Keratinocyte (primary cell): ENCODE measurements around the gene MAML2. TPM values are rescaled to one million over a fixed set of nuclear protein-coding genes. Genes with fewer than 3 reads are reported as not detected.

ENCODE experiments used
- DNase-seq: peaks from one replicate; pipeline ENCODE4 v3.0.0-alpha.2; 2011; ENCODE audit warnings: low read depth, missing footprints, low spot score
- FAIRE-seq: peaks from 2 replicates; lab custom pipeline; 2011; peaks lifted over from hg19 to GRCh38; lab: Jason Lieb, UNC
- H2AFZ ChIP-seq: 2 replicates; pipeline ENCODE4 v1.6.0; 2012; ENCODE audit warnings: low read length, control low read depth, inconsistent platforms; ENCODE audit not compliant: control insufficient read depth
- H3K27ac ChIP-seq: 2 replicates; pipeline ENCODE4 v1.5.1; 2011; ENCODE audit warnings: low read length; ENCODE audit not compliant: control insufficient read depth, insufficient read depth
- H3K27me3 ChIP-seq: 3 replicates; pipeline ENCODE4 v1.6.0; 2011; ENCODE audit warnings: low read length; ENCODE audit not compliant: control insufficient read depth, insufficient read depth; ENCODE audit errors: extremely low read depth
- H3K36me3 ChIP-seq, 2 experiments: 2 replicates in 1 of 2; 3 replicates in 1 of 2; pipeline ENCODE4 v1.5.1; 2011; ENCODE audit warnings: low read length in 2 of 2, mild to moderate bottlenecking in 1 of 2; ENCODE audit not compliant: control insufficient read depth in 2 of 2, insufficient read depth in 2 of 2; ENCODE audit errors: extremely low read depth in 1 of 2
- H3K4me1 ChIP-seq: 3 replicates; pipeline ENCODE4 v1.5.1; 2011; ENCODE audit warnings: low read length; ENCODE audit not compliant: control insufficient read depth, insufficient read depth; ENCODE audit errors: extremely low read depth
- H3K4me2 ChIP-seq: 3 replicates; pipeline ENCODE4 v1.6.0; 2011; ENCODE audit warnings: low read depth, low read length; ENCODE audit not compliant: control insufficient read depth, insufficient read depth; ENCODE audit errors: extremely low read depth
- H3K4me3 ChIP-seq, 3 experiments: fragments of 200-600 bp in 1 of 3; sonication (generic) in 1 of 3; 2 replicates in 2 of 3; 3 replicates in 1 of 3; pipeline ENCODE4 v1.5.1; 2011 to 2016; ENCODE audit warnings: low read length in 3 of 3, mild to moderate bottlenecking in 3 of 3, control low read depth in 2 of 3, inconsistent platforms in 1 of 3, low read depth in 1 of 3, mixed read lengths in 1 of 3, mixed run types in 1 of 3, moderate library complexity in 1 of 3; ENCODE audit not compliant: control insufficient read depth in 2 of 3, insufficient read depth in 2 of 3; ENCODE audit errors: extremely low read depth in 1 of 3
- H3K79me2 ChIP-seq: 2 replicates; pipeline ENCODE4 v1.6.0; 2012; ENCODE audit warnings: low read length; ENCODE audit not compliant: control insufficient read depth, insufficient read depth
- H3K9ac ChIP-seq: 3 replicates; pipeline ENCODE4 v1.6.0; 2011; ENCODE audit warnings: low read length; ENCODE audit not compliant: control insufficient read depth, insufficient read depth; ENCODE audit errors: extremely low read depth
- H3K9me1 ChIP-seq: 3 replicates; pipeline ENCODE4 v1.6.0; 2011; ENCODE audit warnings: low read length; ENCODE audit not compliant: control insufficient read depth, insufficient read depth; ENCODE audit errors: extremely low read depth
- H3K9me3 ChIP-seq: 2 replicates; pipeline ENCODE4 v1.5.1; 2012; ENCODE audit warnings: low read depth, low read length; ENCODE audit not compliant: control insufficient read depth
- H4K20me1 ChIP-seq: 3 replicates; pipeline ENCODE4 v1.6.0; 2011; ENCODE audit warnings: low read length; ENCODE audit not compliant: control insufficient read depth, insufficient read depth; ENCODE audit errors: extremely low read depth
- EZH2 ChIP-seq: IDR thresholded peaks from one replicate; pipeline ENCODE4 v1.6.1; 2012; ENCODE audit warnings: inconsistent platforms, mild to moderate bottlenecking, low read length, moderate library complexity
- dilution Hi-C: fragments of 300-500 bp; cut with MboI; formaldehyde crosslinking; loops from one replicate; pipeline ENCODE4 v1.7.0; 2020; ENCODE audit warnings: low sequenced_read_pairs; ENCODE audit not compliant: extremely low pct_ligation_motif_present
- polyA plus RNA-seq, 5 experiments: library from polyadenylated mRNA; depleted of rRNA in 3 of 5; stranded (reverse) in 3 of 5; stranded (forward) in 1 of 5; unstranded in 1 of 5; fragments of >200 nt; gene quantifications; 1 replicate in 1 of 5; 2 replicates in 3 of 5; 3 replicates in 1 of 5; pipeline versions ENCODE4 v1.2.1 to v1.2.3, GENCODE V29; 2011 to 2012; ENCODE audit warnings: missing spikeins in 2 of 5, low read depth in 1 of 5, low replicate concordance in 1 of 5
- TF ChIP-seq, protein P1 (sequence below), 3 experiments: IDR thresholded peaks in 1 of 3; conservative IDR thresholded peaks in 1 of 3; optimal IDR thresholded peaks in 1 of 3; 2 replicates in 2 of 3; 3 replicates in 1 of 3; pipeline versions ENCODE3 to v1.5.1; 2011; ENCODE audit warnings: low read length in 3 of 3, mild to moderate bottlenecking in 3 of 3, moderate library complexity in 2 of 3, control low read depth in 1 of 3, inconsistent platforms in 1 of 3; ENCODE audit not compliant: insufficient read depth in 2 of 3; ENCODE audit errors: extremely low read depth in 1 of 3

The MAML2 gene
- polyA plus RNA-seq, 1 donor (not counting 4 experiments of a cell fraction or from before 2014, with no cell fraction given): 4.2 TPM

GRCh38 chr11:96299155-96299888 lies 43.7 kb downstream of the MAML2 start:
- Histone ChIP-seq H3K79me2 (peaks cover 17% of the 10 kb centered on the region), H3K4me3 (no peak overlapping the region), H4K20me1 (no peaks in the 10 kb centered on the region), H3K9me1 (no peaks in the 10 kb centered on the region), H3K4me2 (no peak overlapping the region), H3K27me3 (no peaks in the 10 kb centered on the region), H3K27ac (no peak overlapping the region), H3K4me1 (peaks cover 32% of the 10 kb centered on the region), H3K9me3 (no peaks in the 10 kb centered on the region), H3K36me3 (no peaks in the 10 kb centered on the region), H2AFZ (peak overlapping the region; percentile 45), H3K9ac (no peak overlapping the region)
- dilution Hi-C loops: no loop called here
- peak; percentile 51 for FAIRE-seq
- no peak for TF ChIP-seq EZH2
- TF ChIP-seq, protein P1, sequence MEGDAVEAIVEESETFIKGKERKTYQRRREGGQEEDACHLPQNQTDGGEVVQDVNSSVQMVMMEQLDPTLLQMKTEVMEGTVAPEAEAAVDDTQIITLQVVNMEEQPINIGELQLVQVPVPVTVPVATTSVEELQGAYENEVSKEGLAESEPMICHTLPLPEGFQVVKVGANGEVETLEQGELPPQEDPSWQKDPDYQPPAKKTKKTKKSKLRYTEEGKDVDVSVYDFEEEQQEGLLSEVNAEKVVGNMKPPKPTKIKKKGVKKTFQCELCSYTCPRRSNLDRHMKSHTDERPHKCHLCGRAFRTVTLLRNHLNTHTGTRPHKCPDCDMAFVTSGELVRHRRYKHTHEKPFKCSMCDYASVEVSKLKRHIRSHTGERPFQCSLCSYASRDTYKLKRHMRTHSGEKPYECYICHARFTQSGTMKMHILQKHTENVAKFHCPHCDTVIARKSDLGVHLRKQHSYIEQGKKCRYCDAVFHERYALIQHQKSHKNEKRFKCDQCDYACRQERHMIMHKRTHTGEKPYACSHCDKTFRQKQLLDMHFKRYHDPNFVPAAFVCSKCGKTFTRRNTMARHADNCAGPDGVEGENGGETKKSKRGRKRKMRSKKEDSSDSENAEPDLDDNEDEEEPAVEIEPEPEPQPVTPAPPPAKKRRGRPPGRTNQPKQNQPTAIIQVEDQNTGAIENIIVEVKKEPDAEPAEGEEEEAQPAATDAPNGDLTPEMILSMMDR (optimal IDR thresholded peaks at IDR 0.05 in 1 of 3, IDR thresholded peaks at IDR 0.05 in 1 of 3, conservative IDR thresholded peaks at IDR 0.05 in 1 of 3; ENCODE audit: extremely low read depth in 1 of 3, insufficient read depth in 2 of 3, low read length in 3 of 3): no peak
- no peak for DNase-seq

GRCh38 chr11:96295369-96295768 lies 47.6 kb downstream of the MAML2 start:
- dilution Hi-C loops: no loop called here
- H3K4me2 ChIP-seq: no peak overlapping the region
- no peaks in the 10 kb centered on the region for H3K27me3 ChIP-seq
- H3K27ac ChIP-seq: no peak overlapping the region
- FAIRE-seq (no peak), DNase-seq (no peak)
- TF ChIP-seq, protein P1 (optimal IDR thresholded peaks at IDR 0.05 in 1 of 3, IDR thresholded peaks at IDR 0.05 in 1 of 3, conservative IDR thresholded peaks at IDR 0.05 in 1 of 3; ENCODE audit: extremely low read depth in 1 of 3, insufficient read depth in 2 of 3, low read length in 3 of 3): no peak
- no peak for TF ChIP-seq EZH2
- no peak overlapping the region for H3K4me3 ChIP-seq
- peaks cover 11% of the 10 kb centered on the region for H3K4me1 ChIP-seq
- H3K36me3 ChIP-seq: no peaks in the 10 kb centered on the region
- H3K9me3 ChIP-seq: no peaks in the 10 kb centered on the region
- no peaks in the 10 kb centered on the region for H4K20me1 ChIP-seq
- no peaks in the 10 kb centered on the region for H3K9me1 ChIP-seq
- no peak overlapping the region for H2AFZ ChIP-seq
- H3K79me2 ChIP-seq: peaks cover 2% of the 10 kb centered on the region
- H3K9ac ChIP-seq: no peak overlapping the region
